A549 (cell line): ENCODE measurements around the gene WDR75. TPM values are rescaled to one million over a fixed set of nuclear protein-coding genes. Genes with fewer than 3 reads are reported as not detected.
"Not testable (repeated sequence)": the region's sequence is repeated elsewhere in the genome, so short reads cannot be mapped to it uniquely, and the experiment has no call there.

Experiments
- ATAC-seq, 2 experiments: fragments of 200-7000 bp in 1 of 2; fragments of >200 bp in 1 of 2; cut with Nextera tagmentation in 1 of 2; cut with Tn5 transposase in 1 of 2; 3 replicates each; pipeline versions ENCODE4 v1.8.0 to v1.9.1; 2018 to 2020; ENCODE audit warnings: mild to moderate bottlenecking in 1 of 2, moderate library complexity in 1 of 2
- CTCF ChIA-PET: fragments of 300-600 bp; sonication (Branson Sonifier 250); formaldehyde crosslinking; extraction: SDS; loops from one replicate; lab custom pipeline; 2021; ENCODE audit warnings: antibody characterized with exemption, inconsistent platforms; lab: Yijun Ruan, JAX
- POLR2A ChIA-PET: fragments of 350-600 bp; formaldehyde crosslinking; extraction: SDS; loops from one replicate; lab custom pipeline; 2021; ENCODE audit warnings: antibody characterized with exemption, inconsistent platforms; lab: Yijun Ruan, JAX
- DNase-seq, 2 experiments: peaks; one replicate each; pipeline versions ENCODE4 v3.0.0 to v3.0.0-alpha.2; 2011 to 2016; ENCODE audit warnings: low read depth in 1 of 2, low spot score in 1 of 2
- FAIRE-seq: peaks from 2 replicates; lab custom pipeline; 2011; peaks lifted over from hg19 to GRCh38; lab: Jason Lieb, UNC
- H3K27ac ChIP-seq, 2 experiments: fragments of >200 bp; sonication (Bioruptor Twin); formaldehyde crosslinking; 3 replicates each; pipeline ENCODE4 v1.5.1; 2016 to 2017
- H3K4me1 ChIP-seq: fragments of >200 bp; sonication (Bioruptor Twin); formaldehyde crosslinking; 3 replicates; pipeline ENCODE4 v1.6.1; 2016
- H3K4me2 ChIP-seq: fragments of >200 bp; sonication (Bioruptor Twin); formaldehyde crosslinking; 3 replicates; pipeline ENCODE4 v1.6.1; 2016
- H3K4me3 ChIP-seq: fragments of >200 bp; sonication (Bioruptor Twin); formaldehyde crosslinking; 3 replicates; pipeline ENCODE4 v1.5.1; 2016
- H3K9me3 ChIP-seq: fragments of >200 bp; sonication (Bioruptor Twin); formaldehyde crosslinking; 3 replicates; pipeline ENCODE4 v1.6.1; 2016
- CEBPB ChIP-seq, 2 experiments: fragments of >200 bp in 1 of 2; sonication (Bioruptor Twin) in 1 of 2; formaldehyde crosslinking in 1 of 2; IDR thresholded peaks; 2 replicates each; pipeline ENCODE4 v1.6.1; 2012 to 2016
- CHD2 ChIP-seq: fragments of 150-350 bp; IDR thresholded peaks from 2 replicates; pipeline ENCODE4 v1.6.1; 2014; ENCODE audit warnings: low read length; ENCODE audit not compliant: partially characterized antibody
- CHD4 ChIP-seq: fragments of 200-600 bp; sonication (generic); IDR thresholded peaks from 2 replicates; pipeline ENCODE4 v1.6.1; 2016; ENCODE audit warnings: antibody characterized with exemption, mild to moderate bottlenecking, borderline replicate concordance
- FOXS1 ChIP-seq: fragments of 250-450 bp; sonication (Bioruptor Pico); IDR thresholded peaks from 2 replicates; pipeline ENCODE4 v1.5.0; 2020; ENCODE audit warnings: mild to moderate bottlenecking, moderate library complexity
- HOXA7 ChIP-seq: fragments of 250-450 bp; sonication (Bioruptor Pico); IDR thresholded peaks from 2 replicates; pipeline ENCODE4 v1.5.0; 2020; ENCODE audit warnings: mild to moderate bottlenecking, moderate library complexity
- JUNB ChIP-seq: fragments of >200 bp; sonication (Bioruptor Twin); formaldehyde crosslinking; IDR thresholded peaks from 2 replicates; pipeline ENCODE4 v1.6.1; 2016
- KDM1A ChIP-seq: fragments of 200-600 bp; sonication (generic); IDR thresholded peaks from 2 replicates; pipeline ENCODE4 v1.6.1; 2016; ENCODE audit warnings: low read depth, mild to moderate bottlenecking
- KDM5A ChIP-seq: fragments of 200-600 bp; sonication (generic); IDR thresholded peaks from 2 replicates; pipeline ENCODE4 v1.6.1; 2016; ENCODE audit warnings: antibody characterized with exemption, mild to moderate bottlenecking
- MAFK ChIP-seq: fragments of 450-650 bp; IDR thresholded peaks from 2 replicates; pipeline ENCODE4 v1.6.1; 2014; ENCODE audit not compliant: partially characterized antibody
- MAZ ChIP-seq: fragments of 150-350 bp; IDR thresholded peaks from 2 replicates; pipeline ENCODE4 v1.6.1; 2014; ENCODE audit warnings: antibody characterized with exemption, low read depth, low read length, borderline replicate concordance
- NPAS2 ChIP-seq: fragments of 250-450 bp; sonication (Bioruptor Pico); IDR thresholded peaks from 2 replicates; pipeline ENCODE4 v1.8.0; 2022; ENCODE audit warnings: mild to moderate bottlenecking, moderate library complexity, borderline replicate concordance
- PHF8 ChIP-seq: fragments of 200-600 bp; sonication (generic); IDR thresholded peaks from 2 replicates; pipeline ENCODE4 v1.6.1; 2016; ENCODE audit warnings: low read depth, mild to moderate bottlenecking, antibody characterized with exemption, moderate library complexity, borderline replicate concordance
- RARB ChIP-seq: fragments of 250-450 bp; sonication (Bioruptor Pico); IDR thresholded peaks from 2 replicates; pipeline ENCODE4 v1.8.0; 2021; ENCODE audit warnings: mild to moderate bottlenecking, moderate library complexity
- RFX5 ChIP-seq: fragments of 450-650 bp; IDR thresholded peaks from 2 replicates; pipeline ENCODE4 v1.7.1; 2014; ENCODE audit warnings: antibody characterized with exemption, mild to moderate bottlenecking, moderate library complexity
- SMC3 ChIP-seq: fragments of >200 bp; sonication (Bioruptor Twin); formaldehyde crosslinking; IDR thresholded peaks from 3 replicates; pipeline ENCODE4 v1.6.1; 2018; ENCODE audit warnings: inconsistent platforms
- SREBF2 ChIP-seq: fragments of 450-650 bp; IDR thresholded peaks from 2 replicates; pipeline ENCODE4 v1.6.1; 2014; ENCODE audit warnings: mild to moderate bottlenecking, moderate library complexity
- USF2 ChIP-seq: fragments of 450-650 bp; IDR thresholded peaks from 2 replicates; pipeline ENCODE4 v1.6.1; 2014; ENCODE audit warnings: antibody characterized with exemption
- ZFP36 ChIP-seq: fragments of 450-650 bp; IDR thresholded peaks from 2 replicates; pipeline ENCODE4 v1.6.1; 2014; ENCODE audit warnings: borderline replicate concordance; ENCODE audit not compliant: partially characterized antibody
- WGBS: methylation state at CpG from one replicate; pipeline ENCODE4 v1.1.6; 2017; ENCODE audit errors: missing lambda C conversion rate; 5-methylcytosine and 5-hydroxymethylcytosine counted together
- polyA plus RNA-seq, 4 experiments: library from polyadenylated mRNA; depleted of rRNA in 3 of 4; stranded (reverse); fragments of >200 nt; fragmentation: RNase III in 1 of 4; extraction: RNeasy Plus Mini Kit Qiagen cat#74134 plus additional on column Dnase treatment in 1 of 4; gene quantifications; 2 replicates in 3 of 4; 3 replicates in 1 of 4; pipeline ENCODE4 v1.2.3, GENCODE V29; 2011 to 2017
- TF ChIP-seq, protein P1 (sequence below): fragments of >200 bp; sonication (Bioruptor Twin); formaldehyde crosslinking; IDR thresholded peaks from 3 replicates; pipeline ENCODE4 v1.6.1; 2016
- TF ChIP-seq, protein P2 (sequence below): fragments of >200 bp; sonication (Bioruptor Twin); formaldehyde crosslinking; IDR thresholded peaks from 3 replicates; pipeline ENCODE4 v1.5.1; 2016
- TF ChIP-seq, protein P3 (sequence below): fragments of 250-450 bp; sonication (Bioruptor Pico); IDR thresholded peaks from 2 replicates; pipeline ENCODE4 v1.5.0; 2021; ENCODE audit warnings: mild to moderate bottlenecking, moderate library complexity, borderline replicate concordance
- TF ChIP-seq, protein P4 (sequence below): IDR thresholded peaks from 2 replicates; pipeline ENCODE4 v1.6.1; 2012

The WDR75 gene
- polyA plus RNA-seq, 2 of the 4 experiments (the other 2 are of a cell fraction): 65.5 to 122 TPM

DNA sequence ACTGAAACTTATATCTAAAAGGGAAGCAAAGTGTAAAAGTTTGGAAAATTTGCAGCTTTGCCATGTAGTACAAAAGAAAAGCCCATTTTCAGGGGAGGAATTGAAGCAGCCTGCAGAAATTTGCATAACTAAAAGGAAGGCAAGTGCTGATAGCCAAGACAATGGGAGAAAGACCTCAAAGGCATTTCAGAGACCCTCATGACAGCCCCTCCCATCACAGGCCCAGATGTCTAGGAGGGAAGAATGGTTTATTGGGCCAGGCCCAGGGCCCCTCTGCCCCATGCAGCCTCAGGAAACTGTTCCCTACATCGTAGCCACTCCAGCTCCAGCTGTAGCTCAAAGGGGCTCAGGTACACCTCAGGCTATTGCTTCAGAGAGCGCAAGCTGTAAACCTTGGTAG lies 14.4 kb upstream of the WDR75 start:
- CTCF ChIA-PET: interaction anchor here (0.6 to 1.3 kb wide), 2 partner anchors 12 to 14 kb away, joined by 3 to 4 read pairs; no protein-coding TSS in a partner anchor
- no peaks in the 10 kb centered on the region for H3K9me3 ChIP-seq
- WGBS: 89% methylated on average over 2 of the region's 2 CpGs
- FAIRE-seq (no peak), DNase-seq (no peak), ATAC-seq (no peak)
- no peak overlapping the region for H3K4me2 ChIP-seq
- TF ChIP-seq, protein P1, sequence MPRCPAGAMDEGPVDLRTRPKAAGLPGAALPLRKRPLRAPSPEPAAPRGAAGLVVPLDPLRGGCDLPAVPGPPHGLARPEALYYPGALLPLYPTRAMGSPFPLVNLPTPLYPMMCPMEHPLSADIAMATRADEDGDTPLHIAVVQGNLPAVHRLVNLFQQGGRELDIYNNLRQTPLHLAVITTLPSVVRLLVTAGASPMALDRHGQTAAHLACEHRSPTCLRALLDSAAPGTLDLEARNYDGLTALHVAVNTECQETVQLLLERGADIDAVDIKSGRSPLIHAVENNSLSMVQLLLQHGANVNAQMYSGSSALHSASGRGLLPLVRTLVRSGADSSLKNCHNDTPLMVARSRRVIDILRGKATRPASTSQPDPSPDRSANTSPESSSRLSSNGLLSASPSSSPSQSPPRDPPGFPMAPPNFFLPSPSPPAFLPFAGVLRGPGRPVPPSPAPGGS: no peak
- no peak for TF ChIP-seq KDM5A
- TF ChIP-seq, protein P2, sequence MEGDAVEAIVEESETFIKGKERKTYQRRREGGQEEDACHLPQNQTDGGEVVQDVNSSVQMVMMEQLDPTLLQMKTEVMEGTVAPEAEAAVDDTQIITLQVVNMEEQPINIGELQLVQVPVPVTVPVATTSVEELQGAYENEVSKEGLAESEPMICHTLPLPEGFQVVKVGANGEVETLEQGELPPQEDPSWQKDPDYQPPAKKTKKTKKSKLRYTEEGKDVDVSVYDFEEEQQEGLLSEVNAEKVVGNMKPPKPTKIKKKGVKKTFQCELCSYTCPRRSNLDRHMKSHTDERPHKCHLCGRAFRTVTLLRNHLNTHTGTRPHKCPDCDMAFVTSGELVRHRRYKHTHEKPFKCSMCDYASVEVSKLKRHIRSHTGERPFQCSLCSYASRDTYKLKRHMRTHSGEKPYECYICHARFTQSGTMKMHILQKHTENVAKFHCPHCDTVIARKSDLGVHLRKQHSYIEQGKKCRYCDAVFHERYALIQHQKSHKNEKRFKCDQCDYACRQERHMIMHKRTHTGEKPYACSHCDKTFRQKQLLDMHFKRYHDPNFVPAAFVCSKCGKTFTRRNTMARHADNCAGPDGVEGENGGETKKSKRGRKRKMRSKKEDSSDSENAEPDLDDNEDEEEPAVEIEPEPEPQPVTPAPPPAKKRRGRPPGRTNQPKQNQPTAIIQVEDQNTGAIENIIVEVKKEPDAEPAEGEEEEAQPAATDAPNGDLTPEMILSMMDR: no peak
- TF ChIP-seq, protein P3, sequence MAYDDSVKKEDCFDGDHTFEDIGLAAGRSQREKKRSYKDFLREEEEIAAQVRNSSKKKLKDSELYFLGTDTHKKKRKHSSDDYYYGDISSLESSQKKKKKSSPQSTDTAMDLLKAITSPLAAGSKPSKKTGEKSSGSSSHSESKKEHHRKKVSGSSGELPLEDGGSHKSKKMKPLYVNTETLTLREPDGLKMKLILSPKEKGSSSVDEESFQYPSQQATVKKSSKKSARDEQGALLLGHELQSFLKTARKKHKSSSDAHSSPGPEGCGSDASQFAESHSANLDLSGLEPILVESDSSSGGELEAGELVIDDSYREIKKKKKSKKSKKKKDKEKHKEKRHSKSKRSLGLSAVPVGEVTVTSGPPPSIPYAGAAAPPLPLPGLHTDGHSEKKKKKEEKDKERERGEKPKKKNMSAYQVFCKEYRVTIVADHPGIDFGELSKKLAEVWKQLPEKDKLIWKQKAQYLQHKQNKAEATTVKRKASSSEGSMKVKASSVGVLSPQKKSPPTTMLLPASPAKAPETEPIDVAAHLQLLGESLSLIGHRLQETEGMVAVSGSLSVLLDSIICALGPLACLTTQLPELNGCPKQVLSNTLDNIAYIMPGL: no peak
- TF ChIP-seq FOXS1 (CRISPR knock-in tag): no peak
- no peak for TF ChIP-seq PHF8
- no peak for TF ChIP-seq RARB (CRISPR knock-in tag)
- no peak for TF ChIP-seq CHD4
- no peak for TF ChIP-seq CEBPB (IDR thresholded peaks at IDR 0.05)
- no peak for TF ChIP-seq USF2
- no peaks in the 10 kb centered on the region for H3K4me1 ChIP-seq
- POLR2A ChIA-PET: no interaction called here
- H3K27ac ChIP-seq: no peak overlapping the region
- H3K4me3 ChIP-seq: no peak overlapping the region

DNA sequence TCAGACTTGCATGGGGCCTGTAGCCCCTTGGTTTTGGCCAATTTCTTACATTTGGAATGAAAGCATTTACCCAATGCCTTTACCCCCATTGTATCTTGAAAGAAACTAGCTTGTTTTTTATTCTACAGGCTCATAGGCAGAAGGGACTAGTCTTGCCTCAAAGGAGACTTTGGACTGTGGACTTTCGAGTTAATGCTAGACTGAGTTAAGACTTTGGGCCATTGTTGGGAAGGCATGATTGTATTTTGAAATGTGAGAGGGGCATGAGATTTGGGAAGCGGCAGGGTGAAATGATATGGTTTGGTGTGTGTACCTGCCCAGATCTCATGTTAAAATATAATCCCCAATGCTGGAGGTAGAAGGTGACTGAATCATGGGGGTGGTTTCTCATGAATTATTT lies 13.4 kb upstream of the WDR75 start:
- Histone ChIP-seq H3K4me1 (no peaks in the 10 kb centered on the region), H3K4me2 (no peak overlapping the region), H3K4me3 (no peak overlapping the region), H3K27ac (no peak overlapping the region), H3K9me3 (no peaks in the 10 kb centered on the region)
- ChIA-PET POLR2A (interaction anchor here (0.8 kb wide), 1 partner anchor 13 kb away, joined by 3 read pairs; the partner anchor contains the start of gene WDR75), CTCF (no interaction called here)
- no peak for DNase-seq
- no peak for FAIRE-seq
- TF ChIP-seq, protein P4, sequence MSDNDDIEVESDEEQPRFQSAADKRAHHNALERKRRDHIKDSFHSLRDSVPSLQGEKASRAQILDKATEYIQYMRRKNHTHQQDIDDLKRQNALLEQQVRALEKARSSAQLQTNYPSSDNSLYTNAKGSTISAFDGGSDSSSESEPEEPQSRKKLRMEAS: no peak
- no peak for TF ChIP-seq SREBF2
- TF ChIP-seq NPAS2 (CRISPR knock-in tag): no peak
- TF ChIP-seq RFX5: no peak
- no peak for TF ChIP-seq SMC3
- TF ChIP-seq MAZ: no peak
- TF ChIP-seq JUNB: no peak
- no peak for TF ChIP-seq KDM1A
- no peak for TF ChIP-seq CHD2
- TF ChIP-seq USF2: no peak
- TF ChIP-seq MAFK: no peak
- no peak for TF ChIP-seq ZFP36
- no peak for TF ChIP-seq HOXA7 (CRISPR knock-in tag)
- TF ChIP-seq, protein P1: no peak
- ATAC-seq: no peak
- WGBS: 83% methylated on average over 2 of the region's 2 CpGs

DNA sequence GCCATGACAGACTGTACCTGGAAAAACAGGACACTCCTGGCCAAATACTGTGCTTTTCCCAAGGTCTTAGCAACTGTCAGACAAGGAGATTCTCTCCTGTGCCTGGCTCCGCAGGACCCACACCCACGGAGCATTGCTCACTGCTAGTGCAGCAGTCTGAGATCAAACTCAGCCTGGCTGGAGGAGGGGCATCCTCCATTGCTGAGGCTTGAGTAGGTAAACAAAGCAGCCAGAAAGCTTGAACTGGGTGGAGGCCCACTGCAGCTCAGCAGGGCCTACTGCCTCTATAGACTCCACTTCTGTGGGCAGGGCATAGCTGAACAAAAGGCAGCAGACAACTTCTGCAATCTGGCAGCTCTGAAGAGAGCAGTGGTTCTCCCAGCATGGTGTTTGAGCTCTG lies 10.8 kb upstream of the WDR75 start:
- ATAC-seq, POLR2A ChIA-PET, H3K4me1 ChIP-seq, H3K27ac ChIP-seq, H3K9me3 ChIP-seq, DNase-seq, H3K4me3 ChIP-seq, FAIRE-seq, H3K4me2 ChIP-seq: not testable (repeated sequence)
- CTCF ChIA-PET: interaction anchor here (0.9 to 1.4 kb wide), 3 partner anchors 18 to 906 kb away, joined by 3 to 6 read pairs (median 4); no protein-coding TSS in a partner anchor
- WGBS: 66% methylated on average over 2 of the region's 2 CpGs

DNA sequence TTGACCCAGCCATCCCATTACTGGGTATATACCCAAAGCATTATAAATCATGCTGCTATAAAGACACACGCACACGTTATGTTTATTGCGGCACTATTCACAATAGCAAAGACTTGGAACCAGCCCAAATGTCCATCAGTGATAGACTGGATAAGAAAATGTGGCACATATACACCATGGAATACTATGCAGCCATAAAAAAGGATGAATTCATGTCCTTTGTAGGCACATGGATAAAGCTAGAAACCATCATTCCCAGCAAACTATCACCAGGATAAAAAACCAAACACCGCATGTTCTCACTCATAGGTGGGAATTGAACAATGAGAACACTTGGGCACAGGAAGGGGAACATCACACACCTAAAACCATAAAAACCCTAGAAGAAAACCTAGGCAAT lies 5.5 kb upstream of the WDR75 start:
- WGBS: 83% methylated on average over 4 of the region's 4 CpGs
- H3K27ac ChIP-seq, FAIRE-seq, ATAC-seq, H3K4me1 ChIP-seq, H3K4me2 ChIP-seq, CTCF ChIA-PET, DNase-seq, H3K4me3 ChIP-seq, POLR2A ChIA-PET, H3K9me3 ChIP-seq: not testable (repeated sequence)
